IMR-90 (cell line): ENCODE measurements around the gene PROX2.

Source experiments
- BHLHE40 ChIP-seq: fragments of 150-350 bp; IDR thresholded peaks from 2 replicates; pipeline ENCODE4 v1.6.1; 2016; ENCODE audit warnings: mild to moderate bottlenecking, low read depth, low read length
- FOS ChIP-seq: fragments of 150-350 bp; IDR thresholded peaks from 2 replicates; pipeline ENCODE4 v1.6.1; 2016; ENCODE audit warnings: low read depth, low read length
- MAFK ChIP-seq: IDR thresholded peaks from 2 replicates; pipeline ENCODE4 v1.6.1; 2012; ENCODE audit warnings: low read depth, low read length, improper control_type of control experiment
- POLR2A ChIP-seq: IDR thresholded peaks from 2 replicates; pipeline ENCODE4 v1.6.1; 2012; ENCODE audit warnings: mild to moderate bottlenecking, low read depth, low read length
- TF ChIP-seq, protein P1 (sequence below): conservative IDR thresholded peaks from 2 replicates; pipeline ENCODE4 v1.5.1; 2012; ENCODE audit warnings: mild to moderate bottlenecking, low read depth, low read length, improper control_type of control experiment

DNA sequence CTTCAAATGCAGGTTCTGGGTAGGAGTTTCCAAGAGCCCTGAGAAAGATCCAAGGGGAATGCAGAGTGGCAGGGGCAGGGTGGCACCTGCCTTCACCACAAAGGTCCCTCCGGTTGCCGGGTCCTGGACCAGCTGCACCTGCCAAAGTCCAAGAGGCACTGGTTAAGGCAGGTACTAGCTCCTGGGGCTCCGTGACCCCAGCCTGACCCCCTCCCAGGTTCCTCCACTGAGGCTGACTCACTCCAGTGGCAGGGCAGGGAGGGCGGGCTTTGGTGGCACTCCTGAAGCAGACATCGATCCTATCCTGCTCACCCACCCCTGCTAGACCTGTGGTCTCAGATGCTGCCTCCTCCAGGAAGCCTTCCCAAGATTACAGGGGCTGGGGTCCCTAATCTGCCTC lies 35.8 kb upstream of the PROX2 start:
- TF ChIP-seq, protein P1, sequence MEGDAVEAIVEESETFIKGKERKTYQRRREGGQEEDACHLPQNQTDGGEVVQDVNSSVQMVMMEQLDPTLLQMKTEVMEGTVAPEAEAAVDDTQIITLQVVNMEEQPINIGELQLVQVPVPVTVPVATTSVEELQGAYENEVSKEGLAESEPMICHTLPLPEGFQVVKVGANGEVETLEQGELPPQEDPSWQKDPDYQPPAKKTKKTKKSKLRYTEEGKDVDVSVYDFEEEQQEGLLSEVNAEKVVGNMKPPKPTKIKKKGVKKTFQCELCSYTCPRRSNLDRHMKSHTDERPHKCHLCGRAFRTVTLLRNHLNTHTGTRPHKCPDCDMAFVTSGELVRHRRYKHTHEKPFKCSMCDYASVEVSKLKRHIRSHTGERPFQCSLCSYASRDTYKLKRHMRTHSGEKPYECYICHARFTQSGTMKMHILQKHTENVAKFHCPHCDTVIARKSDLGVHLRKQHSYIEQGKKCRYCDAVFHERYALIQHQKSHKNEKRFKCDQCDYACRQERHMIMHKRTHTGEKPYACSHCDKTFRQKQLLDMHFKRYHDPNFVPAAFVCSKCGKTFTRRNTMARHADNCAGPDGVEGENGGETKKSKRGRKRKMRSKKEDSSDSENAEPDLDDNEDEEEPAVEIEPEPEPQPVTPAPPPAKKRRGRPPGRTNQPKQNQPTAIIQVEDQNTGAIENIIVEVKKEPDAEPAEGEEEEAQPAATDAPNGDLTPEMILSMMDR, result no peak
- TF ChIP-seq POLR2A (no peak), MAFK (no peak), BHLHE40 (no peak), FOS (no peak)
